Activated B cell treated with CpG ODN at 0.5 μM for 24 hours (primary cell): ENCODE measurements around the gene CEACAM3. TPM values are rescaled to one million over a fixed set of nuclear protein-coding genes. Genes with fewer than 3 reads are reported as not detected.
"Not testable (repeated sequence)": the region's sequence is repeated elsewhere in the genome, so short reads cannot be mapped to it uniquely, and the experiment has no call there.

Experiments used
- ATAC-seq: fragments of 200-7000 bp; cut with Tn5 transposase; one replicate; pipeline ENCODE4 v1.10.0; 2021; ENCODE audit warnings: low read depth, mild to moderate bottlenecking, moderate library complexity
- CTCF ChIA-PET: fragments of 350-600 bp; sonication (Branson Sonifier 250); formaldehyde crosslinking; loops from one replicate; lab custom pipeline; 2021; ENCODE audit warnings: antibody characterized with exemption; lab: Charles Lee
- POLR2A ChIA-PET: fragments of 350-600 bp; sonication (Branson Sonifier 250); formaldehyde crosslinking; loops from one replicate; lab custom pipeline; 2021; ENCODE audit warnings: antibody characterized with exemption; lab: Charles Lee
- DNase-seq: peaks from one replicate; pipeline ENCODE4 v3.0.0; 2022
- H3K27ac Mint-ChIP-seq: one replicate; pipeline ENCODE4 v1.8.0; 2020; ENCODE audit warnings: mixed read lengths
- H3K27me3 Mint-ChIP-seq: one replicate; pipeline ENCODE4 v1.8.0; 2021; ENCODE audit warnings: mixed read lengths
- H3K36me3 Mint-ChIP-seq: one replicate; pipeline ENCODE4 v1.8.0; 2021; ENCODE audit warnings: low read depth, mixed read lengths
- H3K4me1 Mint-ChIP-seq: one replicate; pipeline ENCODE4 v1.8.0; 2021; ENCODE audit warnings: mixed read lengths
- H3K4me3 Mint-ChIP-seq: one replicate; pipeline ENCODE4 v1.8.0; 2020; ENCODE audit warnings: mild to moderate bottlenecking, mixed read lengths
- H3K9me3 Mint-ChIP-seq: one replicate; pipeline ENCODE4 v1.8.0; 2020; ENCODE audit warnings: mixed read lengths
- CTCF ChIP-seq: fragments of 200-600 bp; IDR thresholded peaks from one replicate; pipeline ENCODE4 v1.8.0; 2022; ENCODE audit warnings: antibody characterized with exemption, mild to moderate bottlenecking
- intact Hi-C: fragments of 100-400 bp; cut with micrococcal nuclease; formaldehyde crosslinking; loops from one replicate; pipeline ENCODE4 v1.15.1; 2024
- total RNA-seq: library from RNA; stranded (reverse); gene quantifications from 2 replicates; pipeline ENCODE4 v1.2.3, GENCODE V29; 2022

CEACAM3 gene
- total RNA-seq, 1 donor from 2014 or later = not detected

GRCh38 chr19:41753936-41754529 lies 42.4 kb upstream of the CEACAM3 start:
- Mint-ChIP-seq H3K4me1 (peaks cover 2% of the 10 kb centered on the region), H3K36me3 (no peaks in the 10 kb centered on the region), H3K27ac (no peak overlapping the region), H3K27me3 (peaks cover 13% of the 10 kb centered on the region), H3K9me3 (no peaks in the 10 kb centered on the region), H3K4me3 (no peak overlapping the region)
- DNase-seq (peak; percentile 35), ATAC-seq (peak; percentile 90)
- intact Hi-C loops = loop anchor here (1.0 kb wide), 2 partner anchors 31 to 67 kb away; no protein-coding TSS in a partner anchor
- peak; percentile 5 for TF ChIP-seq CTCF
- ChIA-PET CTCF (interaction anchor here (0.8 to 4.0 kb wide), 15 partner anchors 10 to 112 kb away, joined by 3 to 61 read pairs (median 6); no protein-coding TSS in a partner anchor), POLR2A (interaction anchor here (0.8 kb wide), 1 partner anchor 67 kb away, joined by 3 read pairs; no protein-coding TSS in a partner anchor)

- no peak within 1 kb of the TSS for H3K27ac Mint-ChIP-seq
- ATAC-seq (no peak), DNase-seq (no peak)
- no peaks in the 10 kb centered on the region for H3K9me3 Mint-ChIP-seq
- POLR2A ChIA-PET = no interaction called here
- H3K27me3 Mint-ChIP-seq = peaks cover 20% of the 10 kb centered on the region
- no peak for TF ChIP-seq CTCF
- no peaks in the 10 kb centered on the region for H3K36me3 Mint-ChIP-seq
- CTCF ChIA-PET = interaction anchor here (1.3 to 3.2 kb wide), 3 partner anchors 29 to 114 kb away, joined by 5 to 32 read pairs (median 6); no protein-coding TSS in a partner anchor
- no peak within 1 kb of the TSS for H3K4me3 Mint-ChIP-seq
- peaks cover 2% of the 10 kb centered on the region for H3K4me1 Mint-ChIP-seq
- intact Hi-C loops = no loop called here
Observed at GRCh38 chr19:41755328-41755913, 41.0 kb upstream of the CEACAM3 start, which contains the start of gene CEACAM6. CEACAM6 (plus strand) TSS chr19:41755530; CDS start chr19:41755639, 109 bp downstream.

GRCh38 chr19:41758846-41759245 lies 37.5 kb upstream of the CEACAM3 start:
- ChIA-PET CTCF (no interaction called here), POLR2A (no interaction called here)
- Mint-ChIP-seq H3K4me3 (no peak overlapping the region), H3K27ac (no peak overlapping the region), H3K27me3 (peaks cover 30% of the 10 kb centered on the region), H3K36me3 (no peaks in the 10 kb centered on the region), H3K9me3 (no peaks in the 10 kb centered on the region), H3K4me1 (peaks cover under 1% of the 10 kb centered on the region)
- DNase-seq = no peak
- intact Hi-C loops = no loop called here
- ATAC-seq = no peak
- no peak for TF ChIP-seq CTCF

GRCh38 chr19:41767115-41767514 lies 29.3 kb upstream of the CEACAM3 start:
- ATAC-seq = no peak

GRCh38 chr19:41768105-41768504 lies 28.3 kb upstream of the CEACAM3 start:
- not testable (repeated sequence) for H3K4me3 Mint-ChIP-seq, DNase-seq

More at GRCh38 chr19:41767115-41767514, 29.3 kb upstream of the CEACAM3 start:
- no peak for TF ChIP-seq CTCF
- no peak overlapping the region for H3K27ac Mint-ChIP-seq
- POLR2A ChIA-PET = no interaction called here
- no peak overlapping the region for H3K4me3 Mint-ChIP-seq
- CTCF ChIA-PET = interaction anchor here (1.1 kb wide), 1 partner anchor 8 kb away, joined by 3 read pairs; no protein-coding TSS in a partner anchor
- no peaks in the 10 kb centered on the region for H3K9me3 Mint-ChIP-seq
- DNase-seq = no peak
- intact Hi-C loops = no loop called here
- no peaks in the 10 kb centered on the region for H3K4me1 Mint-ChIP-seq
- peaks cover 22% of the 10 kb centered on the region for H3K27me3 Mint-ChIP-seq
- no peaks in the 10 kb centered on the region for H3K36me3 Mint-ChIP-seq

More at GRCh38 chr19:41768105-41768504, 28.3 kb upstream of the CEACAM3 start:
- POLR2A ChIA-PET, CTCF ChIA-PET, H3K9me3 Mint-ChIP-seq, H3K4me1 Mint-ChIP-seq, intact Hi-C loops, H3K27ac Mint-ChIP-seq, ATAC-seq, H3K36me3 Mint-ChIP-seq: not testable (repeated sequence)
- H3K27me3 Mint-ChIP-seq = peaks cover 15% of the 10 kb centered on the region
